Jurkat, Clone E6-1 (cell line): Measurements from ENCODE around the gene MB21D2.
A peak's percentile ranks its signal among the peaks of the same experiment; 100 is the strongest.

ENCODE experiments used
- DNase-seq: peaks from one replicate; pipeline ENCODE4 v3.0.0-alpha.2; 2011; ENCODE audit warnings: low read depth, low spot score
- H3K4me3 ChIP-seq: 2 replicates; pipeline ENCODE4 v1.5.1; 2011; ENCODE audit warnings: mild to moderate bottlenecking, low read length, control low read depth, moderate library complexity

The MB21D2 gene

DNA sequence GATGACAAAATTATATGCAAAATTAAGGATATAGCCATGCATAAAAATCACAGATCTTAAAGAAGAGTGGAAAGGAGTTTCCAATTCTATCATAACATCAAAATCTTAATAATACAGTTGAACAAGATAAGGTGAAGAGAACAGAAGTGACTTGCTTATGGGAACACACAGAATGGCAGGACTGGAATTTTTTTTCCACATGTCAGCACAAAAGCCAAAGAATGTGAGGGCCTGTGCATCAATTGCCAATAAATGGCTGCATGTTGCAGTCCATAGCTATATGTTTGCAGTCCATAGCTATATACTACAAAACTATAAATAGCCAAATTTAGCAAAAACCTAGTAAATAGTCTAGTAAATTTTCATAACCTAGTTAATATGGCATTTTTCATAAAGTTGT lies 10.4 kb upstream of the MB21D2 start:
- no peak overlapping the region for H3K4me3 ChIP-seq
- no peak for DNase-seq

DNA sequence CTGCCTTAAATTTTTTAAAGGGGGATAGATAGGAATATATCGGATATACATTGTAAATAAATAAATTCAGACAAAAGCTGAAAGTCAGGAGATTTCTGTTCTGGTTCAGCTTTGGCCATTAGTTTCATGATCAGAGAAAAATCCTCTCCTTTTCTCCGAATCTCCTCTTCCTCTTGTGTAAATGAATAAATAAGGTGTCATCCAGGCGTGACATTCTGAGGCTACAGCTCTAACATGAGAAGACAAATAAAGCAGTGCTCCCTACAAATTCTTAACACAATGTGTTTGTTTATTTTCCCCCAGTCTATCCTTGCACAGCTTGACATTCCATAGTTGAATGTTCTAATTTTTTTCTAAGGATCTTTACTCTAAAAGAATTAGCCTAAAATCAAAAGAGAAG lies 9.4 kb upstream of the MB21D2 start:
- DNase-seq: no peak
- no peak overlapping the region for H3K4me3 ChIP-seq

DNA sequence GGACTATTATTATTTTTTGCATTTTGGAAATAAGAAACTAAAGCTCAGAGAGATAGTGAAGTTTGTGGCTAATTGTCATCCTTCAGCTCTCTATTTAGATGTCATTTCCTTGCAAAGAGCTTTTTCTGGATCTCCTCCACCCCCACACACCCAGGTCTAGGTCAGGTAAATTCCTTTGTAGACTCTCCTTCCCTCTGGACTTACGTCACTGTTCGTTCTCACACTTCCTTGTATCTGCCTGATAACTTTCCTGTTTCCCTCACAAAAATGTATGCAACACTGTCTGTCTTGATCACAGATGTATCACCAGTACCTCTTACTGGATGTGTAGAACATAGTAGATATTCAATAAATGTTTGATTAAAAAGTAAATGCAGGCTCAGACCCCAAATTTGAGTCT lies 6.1 kb upstream of the MB21D2 start:
- no peak for DNase-seq
- H3K4me3 ChIP-seq: no peak overlapping the region

DNA sequence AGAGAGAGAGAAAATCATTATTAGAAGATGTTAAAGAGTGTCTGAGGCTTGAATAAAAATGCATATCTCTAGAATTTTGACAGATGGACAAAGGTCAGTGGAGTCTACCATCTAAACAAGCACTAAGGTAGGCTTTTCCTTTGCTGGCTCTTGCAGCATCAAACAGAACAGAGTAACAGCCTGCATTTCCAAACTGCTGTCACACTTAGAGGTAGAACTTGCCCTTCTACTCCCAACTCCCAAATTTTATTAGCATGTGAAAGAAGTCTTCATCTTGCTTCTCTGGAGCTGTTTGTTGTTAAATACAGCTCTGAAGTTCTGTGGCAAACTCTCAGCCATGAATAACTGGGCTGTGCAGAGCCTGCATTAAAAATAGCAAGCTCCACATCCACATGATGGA lies 4.1 kb upstream of the MB21D2 start:
- H3K4me3 ChIP-seq: no peak overlapping the region
- DNase-seq: no peak

DNA sequence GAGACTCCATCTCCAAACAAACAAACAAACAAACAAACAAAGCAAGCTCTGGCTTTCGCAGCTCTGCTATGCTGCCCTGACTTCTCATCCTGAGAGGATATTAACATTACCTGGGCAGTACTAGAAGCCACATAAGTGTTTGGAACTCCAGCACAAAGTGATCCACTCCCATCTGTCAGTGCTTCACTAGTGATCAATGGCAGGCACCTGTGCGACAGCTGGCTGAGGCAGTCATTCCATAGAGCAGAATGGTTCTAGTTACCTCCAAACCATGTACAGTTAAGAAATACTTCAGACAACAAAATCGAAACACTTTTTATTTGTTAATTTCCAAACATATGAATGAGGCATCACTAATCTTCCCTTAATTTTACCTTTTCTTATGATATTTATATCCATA lies 2.8 kb upstream of the MB21D2 start:
- no peak for DNase-seq
- no peak overlapping the region for H3K4me3 ChIP-seq

DNA sequence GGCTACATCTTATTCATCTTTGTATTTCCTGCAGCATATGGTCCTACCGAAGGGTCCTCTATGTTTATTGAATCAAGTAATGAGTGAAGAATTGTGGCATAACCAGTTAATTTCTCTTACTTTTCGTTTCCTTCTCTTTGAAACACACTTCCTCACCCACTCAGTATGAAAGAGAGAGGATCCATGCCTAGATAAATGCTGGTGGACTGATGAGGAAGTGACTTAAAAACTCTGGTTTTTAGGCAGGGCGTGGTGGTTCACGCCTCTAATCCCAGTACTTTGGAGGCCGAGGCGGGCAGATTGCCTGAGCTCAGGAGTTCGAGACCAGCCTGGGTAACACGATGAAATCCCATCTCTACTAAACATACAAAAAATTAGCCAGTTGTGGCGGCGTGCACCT lies 2.2 kb upstream of the MB21D2 start:
- H3K4me3 ChIP-seq: no peak overlapping the region
- no peak for DNase-seq

DNA sequence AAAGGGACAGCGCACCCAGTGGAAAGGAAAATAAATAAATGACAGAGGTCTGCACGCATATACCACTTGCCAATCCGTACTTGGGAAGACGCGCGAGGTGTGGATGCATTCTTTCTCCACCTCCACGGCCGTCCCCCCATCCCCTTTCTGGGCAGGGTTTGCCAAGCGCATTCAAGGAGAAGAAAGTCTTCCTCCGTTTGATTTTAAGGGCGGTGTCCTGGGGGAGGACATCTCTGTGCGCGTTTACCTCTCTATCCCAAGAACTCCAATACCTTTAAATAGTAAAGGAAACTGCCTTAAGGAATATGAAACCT lies 576 bp upstream of the MB21D2 start:
- peak overlapping the region; percentile 87 for H3K4me3 ChIP-seq
- peak; percentile 37 for DNase-seq

DNA sequence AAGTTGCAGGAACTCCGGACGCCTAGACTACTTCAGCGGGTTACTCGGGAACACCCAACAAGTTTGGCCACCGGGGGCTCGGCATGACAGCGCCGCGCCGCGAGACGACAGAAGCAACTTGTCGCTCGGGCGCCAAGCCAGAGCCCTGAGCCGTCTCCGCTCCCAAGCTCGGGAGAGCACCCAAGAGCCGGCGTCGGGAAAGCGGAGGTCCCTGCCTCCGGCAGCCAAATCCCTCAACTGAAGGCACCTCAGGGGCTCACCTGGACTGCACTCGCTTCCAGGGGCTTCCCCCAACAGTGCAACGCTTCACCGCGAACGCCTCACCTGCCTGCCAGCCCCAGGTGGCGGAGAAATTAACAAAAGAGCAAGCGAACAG lies 640 bp downstream of the MB21D2 start:
- peak overlapping the region; percentile 87 for H3K4me3 ChIP-seq
- DNase-seq: no peak

DNA sequence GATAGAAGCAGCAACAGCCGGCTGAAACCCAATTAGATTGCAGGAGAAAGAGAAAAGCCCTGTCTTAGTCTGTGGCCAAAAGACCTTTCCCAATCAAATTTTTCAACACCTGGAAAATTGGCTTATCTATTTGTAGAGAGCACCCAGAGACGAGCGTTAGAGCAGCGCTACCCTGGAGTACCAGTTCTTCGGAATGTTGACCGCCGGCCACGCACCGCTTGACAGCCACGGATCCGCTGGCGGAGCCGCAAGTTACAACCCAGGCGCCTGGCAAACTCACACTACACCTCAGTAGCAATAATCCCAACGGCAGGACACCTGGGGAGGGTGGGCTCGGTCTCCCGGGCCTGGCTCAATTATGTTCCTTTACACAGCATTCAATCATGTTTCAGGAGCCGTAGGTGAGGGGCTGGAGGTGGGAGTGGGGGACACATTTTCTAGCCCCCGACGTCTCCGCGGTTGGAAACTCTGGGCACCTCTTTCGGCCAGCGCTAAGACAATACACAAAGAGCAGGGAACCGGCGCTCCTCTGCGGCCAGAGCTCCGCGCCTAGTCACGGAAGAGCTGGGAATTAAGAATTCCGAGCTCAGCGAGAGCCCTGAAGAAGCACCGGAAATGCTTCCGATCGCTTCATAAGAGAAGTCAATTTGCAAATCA lies 1.2 kb downstream of the MB21D2 start:
- DNase-seq: no peak
- peak overlapping the region; percentile 87 for H3K4me3 ChIP-seq

DNA sequence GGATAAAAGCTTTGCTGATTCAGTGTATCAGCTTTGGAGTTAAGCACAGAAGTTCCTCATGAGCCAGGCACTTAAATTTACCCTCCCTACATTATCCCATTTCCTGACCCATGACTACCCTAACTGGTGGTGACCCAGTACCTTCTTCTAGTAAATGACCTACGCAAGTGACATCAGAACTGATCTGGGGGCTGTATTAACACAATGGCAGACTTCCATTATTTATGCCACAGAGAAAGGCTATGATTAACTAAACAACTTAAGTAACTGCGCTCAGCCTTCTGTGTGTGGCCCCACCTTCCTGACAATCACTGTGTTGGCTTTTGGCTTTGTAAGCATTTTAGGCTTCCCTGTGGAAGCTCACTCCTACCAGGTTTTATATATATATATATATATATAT lies 1.9 kb downstream of the MB21D2 start:
- no peak overlapping the region for H3K4me3 ChIP-seq
- no peak for DNase-seq

DNA sequence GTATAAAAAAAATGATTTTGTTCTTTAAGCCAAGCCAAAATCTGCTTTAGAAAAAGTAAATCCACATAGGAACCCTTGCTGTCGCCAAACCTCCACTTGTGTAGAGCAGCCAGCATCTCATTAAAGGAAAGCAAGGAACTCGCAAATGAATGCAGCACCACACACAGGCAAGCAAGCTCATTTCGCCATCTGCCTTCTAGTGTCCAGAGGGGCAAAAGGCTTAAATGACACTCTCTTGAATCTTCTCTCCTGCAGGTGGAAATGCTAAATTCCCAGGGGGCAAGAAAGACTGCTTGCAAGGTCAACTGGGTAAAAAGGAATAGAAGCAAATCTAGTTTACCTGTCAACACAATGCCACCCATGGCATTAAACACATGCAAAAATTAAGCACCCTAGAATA lies 2.4 kb downstream of the MB21D2 start:
- no peak for DNase-seq
- no peak overlapping the region for H3K4me3 ChIP-seq

DNA sequence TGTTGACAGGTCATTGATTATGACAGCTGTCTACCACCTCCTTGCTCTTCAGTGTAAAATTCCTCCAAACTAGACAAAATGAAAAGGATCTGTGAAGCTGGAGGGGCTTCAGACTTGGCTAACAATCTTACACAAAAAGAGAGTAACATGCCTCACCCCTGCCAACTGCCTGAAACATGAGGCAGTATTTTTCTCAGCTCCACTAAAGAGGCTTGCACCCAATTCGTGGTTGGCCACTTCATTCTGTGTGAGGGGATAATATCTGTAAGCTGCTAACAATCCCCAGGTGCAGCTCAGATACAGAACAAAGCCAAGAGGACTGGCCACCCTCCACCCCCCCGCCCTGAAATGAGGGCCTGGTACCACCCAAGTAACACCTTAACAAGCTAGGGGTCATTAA lies 2.8 kb downstream of the MB21D2 start:
- no peak for DNase-seq
- H3K4me3 ChIP-seq: no peak overlapping the region

DNA sequence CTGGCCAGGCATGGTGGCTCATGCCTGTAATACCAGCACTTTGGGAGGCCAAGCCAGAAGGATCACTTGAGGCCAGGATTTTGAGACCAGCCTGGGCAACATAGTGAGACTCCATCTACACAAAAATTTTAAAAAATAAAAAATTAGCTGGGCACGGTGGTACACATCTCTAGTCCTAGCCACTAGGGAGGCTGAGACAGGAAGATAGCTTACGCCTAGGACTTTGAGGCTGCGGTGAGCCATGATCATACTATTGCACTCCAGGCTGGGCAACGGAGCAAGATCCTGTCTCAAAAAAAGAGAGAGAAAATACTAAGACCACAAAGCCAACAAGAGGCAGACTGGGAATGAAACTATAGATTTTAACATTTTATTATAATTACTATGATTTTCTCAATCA lies 4.1 kb downstream of the MB21D2 start:
- no peak for DNase-seq

DNA sequence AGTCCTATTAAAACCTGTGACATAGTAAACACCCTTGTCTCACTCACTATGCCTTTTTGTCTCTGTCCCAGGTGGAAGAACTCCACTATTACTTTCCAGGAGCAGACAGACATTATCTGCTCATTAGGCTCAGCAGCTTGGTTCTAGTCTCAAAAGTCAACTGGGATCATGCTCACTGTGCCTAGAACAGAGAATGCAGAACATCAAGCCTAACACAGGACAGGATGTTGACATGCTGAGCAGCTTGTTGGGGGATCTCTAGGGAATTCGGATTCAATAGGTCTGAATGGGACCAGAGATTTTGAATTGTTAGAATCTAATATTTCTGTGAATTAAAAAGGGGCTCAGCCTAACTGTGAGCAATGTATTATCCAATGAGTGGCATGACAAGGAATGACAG lies 6.4 kb downstream of the MB21D2 start:
- H3K4me3 ChIP-seq: no peak overlapping the region
- DNase-seq: no peak

More for the DNA sequence above, 4.1 kb downstream of the MB21D2 start:
- H3K4me3 ChIP-seq: no peak overlapping the region

DNA sequence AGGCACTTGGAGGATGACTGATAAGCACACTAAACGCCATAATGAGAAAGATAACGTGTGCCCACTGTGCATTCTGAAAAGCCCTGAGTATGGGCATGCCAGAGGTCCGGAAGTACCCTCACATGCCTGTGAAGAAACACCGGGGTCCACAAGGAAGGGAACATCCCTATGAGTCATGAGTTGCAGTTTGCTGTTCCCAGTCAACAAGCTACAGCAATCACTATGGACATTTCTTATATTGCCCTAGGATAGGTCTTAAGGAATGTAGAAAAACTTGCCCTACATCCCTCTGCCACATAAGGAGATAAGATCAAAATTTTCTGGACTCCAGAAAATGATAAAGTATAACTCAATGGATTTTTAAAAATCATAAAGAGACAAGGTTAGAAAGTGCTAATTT lies 9.9 kb downstream of the MB21D2 start:
- no peak overlapping the region for H3K4me3 ChIP-seq

DNA sequence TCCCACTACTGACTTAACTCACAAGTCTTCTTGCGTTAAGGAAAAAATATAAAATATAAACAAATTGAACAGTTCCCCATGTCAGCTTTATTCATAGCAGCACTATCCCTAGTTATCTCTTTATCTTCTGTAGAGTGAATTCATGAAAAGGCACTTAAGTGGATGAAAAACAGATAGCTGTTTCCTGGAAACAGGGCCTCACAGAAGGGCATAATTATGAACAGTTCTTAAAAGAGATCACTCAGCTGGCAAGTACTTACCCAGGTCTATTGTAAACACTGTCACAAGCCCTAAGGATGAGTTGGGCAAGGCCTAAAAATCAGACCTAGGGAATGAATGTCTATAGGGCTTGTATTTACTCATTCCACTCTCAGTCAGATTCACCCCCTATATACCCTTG lies 10.7 kb downstream of the MB21D2 start:
- no peak overlapping the region for H3K4me3 ChIP-seq
- DNase-seq: no peak

More for the DNA sequence above, 9.9 kb downstream of the MB21D2 start:
- no peak for DNase-seq

DNA sequence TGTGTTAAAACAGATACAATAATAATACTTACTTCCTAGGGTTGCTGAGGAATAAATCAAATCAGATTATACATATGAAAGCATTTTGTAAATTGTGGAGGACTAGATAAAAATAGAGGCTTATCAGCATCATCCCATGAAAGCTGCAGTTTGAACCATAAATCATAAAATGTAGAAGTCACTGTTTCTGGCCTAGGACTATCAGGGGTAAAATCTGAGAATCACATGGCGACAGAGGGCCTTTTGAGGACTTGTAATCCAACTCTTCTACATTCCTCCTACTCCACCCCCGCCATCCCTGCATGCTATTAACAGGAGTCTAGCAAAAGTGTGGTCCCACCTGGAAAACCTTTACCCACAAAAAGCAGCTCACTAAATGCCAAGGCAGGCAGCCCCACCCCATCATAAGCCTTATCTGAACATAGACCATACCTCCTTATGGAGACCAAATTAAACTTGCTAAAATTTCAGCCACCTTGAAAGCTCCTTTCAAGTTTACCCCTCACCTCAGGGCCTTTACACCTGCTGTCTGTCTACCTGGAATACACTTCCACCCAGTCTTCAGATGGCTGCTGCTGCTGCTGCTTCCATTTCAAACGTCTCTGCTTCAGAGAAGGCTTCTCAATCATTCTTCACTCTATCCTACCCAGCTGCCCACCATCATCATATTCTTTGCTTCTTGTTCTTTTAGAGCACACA lies 11.5 kb downstream of the MB21D2 start:
- DNase-seq: no peak
- no peak overlapping the region for H3K4me3 ChIP-seq

DNA sequence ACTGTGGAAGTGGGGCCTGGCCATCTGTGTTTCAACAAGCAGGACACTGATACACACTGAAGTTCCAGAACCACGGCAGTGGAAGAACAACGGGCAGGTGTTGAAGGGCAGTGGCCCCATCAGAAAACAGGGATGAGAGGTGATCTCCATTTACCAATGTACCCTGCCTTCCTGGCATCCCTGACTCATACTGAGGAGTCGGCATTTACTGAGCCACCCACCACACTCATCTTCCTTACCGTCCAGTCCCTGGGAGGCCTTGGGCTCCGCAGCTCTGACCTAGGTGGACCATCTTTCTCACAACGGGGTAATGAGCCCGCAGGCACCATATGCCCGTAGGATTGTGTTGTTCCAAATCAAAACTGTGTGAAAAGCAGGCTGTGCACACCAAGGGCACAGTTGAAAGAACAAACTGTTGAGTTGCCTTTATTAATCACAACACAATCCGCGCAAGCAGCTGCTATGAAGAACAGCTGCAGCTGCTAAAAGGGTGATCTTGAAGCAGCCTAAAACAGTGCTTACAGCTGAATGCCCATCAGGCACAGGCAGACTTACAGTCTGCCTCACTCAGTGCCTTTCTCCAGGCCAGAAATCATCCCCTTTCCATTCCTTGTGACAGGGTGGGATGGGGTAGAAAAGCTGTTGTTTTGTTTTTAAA lies 12.9 kb downstream of the MB21D2 start:
- no peak for DNase-seq
- H3K4me3 ChIP-seq: no peak overlapping the region

DNA sequence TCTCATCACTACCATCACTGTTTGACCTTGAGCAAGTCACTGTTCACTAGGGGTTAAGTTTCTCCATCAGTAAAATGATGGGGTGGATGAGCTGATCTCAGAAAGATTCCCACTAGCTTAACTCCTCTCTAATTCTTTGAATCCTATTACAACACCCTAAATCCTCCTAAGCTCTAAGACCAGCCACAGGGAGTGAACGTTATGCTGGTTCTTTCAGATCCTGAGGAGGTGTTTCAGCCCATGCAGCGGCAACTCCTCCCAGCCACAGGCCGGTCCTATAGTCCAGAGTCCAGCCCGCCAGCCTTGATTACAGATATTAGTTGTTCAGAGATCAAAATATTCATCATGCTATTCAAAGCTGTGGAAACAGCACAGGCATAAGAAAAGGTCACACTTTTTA lies 15.1 kb downstream of the MB21D2 start:
- H3K4me3 ChIP-seq: no peak overlapping the region
- no peak for DNase-seq

DNA sequence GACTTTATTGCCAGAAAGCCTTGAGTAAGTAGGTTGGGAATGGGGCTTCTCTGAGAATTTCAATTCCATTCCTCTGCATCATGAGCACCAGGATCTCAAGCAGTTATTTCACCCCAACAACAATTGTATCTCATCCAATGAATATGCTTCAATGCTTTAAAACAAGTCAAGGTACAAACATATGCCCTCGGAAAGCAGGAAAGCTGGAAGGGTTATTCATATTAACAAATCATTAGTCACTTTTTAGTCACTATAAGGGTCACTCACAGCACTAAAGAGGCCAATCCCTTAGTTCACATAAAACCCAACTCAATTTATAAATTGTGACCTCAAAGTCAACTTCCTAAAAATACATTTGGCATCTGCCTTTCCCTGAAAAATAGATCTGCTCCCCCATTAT lies 16.2 kb downstream of the MB21D2 start:
- no peak for DNase-seq

DNA sequence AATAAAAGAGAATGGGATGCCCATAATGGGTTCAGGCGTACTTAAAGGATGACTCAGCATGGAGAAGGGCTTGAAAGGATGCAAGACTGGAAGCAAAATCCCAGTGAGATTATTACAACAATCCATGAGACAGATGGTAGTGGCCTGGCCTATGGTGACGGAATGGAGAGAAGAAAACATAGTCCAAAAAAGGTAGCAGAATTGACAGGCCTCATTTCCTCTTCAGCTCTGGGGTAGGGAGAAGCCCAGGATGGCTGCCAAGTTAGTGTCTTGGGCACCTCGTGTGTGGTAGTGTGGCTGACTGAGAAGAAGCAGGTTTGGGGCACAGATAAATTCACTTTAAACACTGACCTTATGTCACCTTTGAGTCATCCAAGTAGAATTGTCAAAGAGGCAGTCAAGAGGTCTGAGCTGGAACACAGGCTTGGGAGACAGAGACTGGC lies 18.1 kb downstream of the MB21D2 start:
- DNase-seq: no peak
- no peak overlapping the region for H3K4me3 ChIP-seq

More for the DNA sequence above, 16.2 kb downstream of the MB21D2 start:
- H3K4me3 ChIP-seq: no peak overlapping the region
